ENCODE data around the gene GAB2.

GRCh38 chr11:78332872-78333271 lies 84.7 kb downstream of the GAB2 start:
- TF ChIP-seq CTCF (IDR thresholded peaks at IDR 0.05; ENCODE audit: poor library complexity) (no peak), EZH2 (IDR thresholded peaks at IDR 0.05; ENCODE audit: borderline replicate concordance) (no peak), EZH2phosphoT487 (IDR thresholded peaks at IDR 0.05; ENCODE audit: low read depth, severe bottlenecking, unreplicated experiment) (no peak)

Data from hepatocyte (in vitro differentiated cells).